ENCODE results near the gene NPAT. TPM values are rescaled to one million over a fixed set of nuclear protein-coding genes. Genes with fewer than 3 reads are reported as not detected.
A peak's percentile ranks its signal among the peaks of the same experiment; 100 is the strongest.

The NPAT gene
- total and polyA plus RNA-seq, 9 of the 15 experiments (the other 6 are each of a cell fraction or from before 2014, with no cell fraction given): 8.8 to 30.0 (median 22.1) TPM

DNA sequence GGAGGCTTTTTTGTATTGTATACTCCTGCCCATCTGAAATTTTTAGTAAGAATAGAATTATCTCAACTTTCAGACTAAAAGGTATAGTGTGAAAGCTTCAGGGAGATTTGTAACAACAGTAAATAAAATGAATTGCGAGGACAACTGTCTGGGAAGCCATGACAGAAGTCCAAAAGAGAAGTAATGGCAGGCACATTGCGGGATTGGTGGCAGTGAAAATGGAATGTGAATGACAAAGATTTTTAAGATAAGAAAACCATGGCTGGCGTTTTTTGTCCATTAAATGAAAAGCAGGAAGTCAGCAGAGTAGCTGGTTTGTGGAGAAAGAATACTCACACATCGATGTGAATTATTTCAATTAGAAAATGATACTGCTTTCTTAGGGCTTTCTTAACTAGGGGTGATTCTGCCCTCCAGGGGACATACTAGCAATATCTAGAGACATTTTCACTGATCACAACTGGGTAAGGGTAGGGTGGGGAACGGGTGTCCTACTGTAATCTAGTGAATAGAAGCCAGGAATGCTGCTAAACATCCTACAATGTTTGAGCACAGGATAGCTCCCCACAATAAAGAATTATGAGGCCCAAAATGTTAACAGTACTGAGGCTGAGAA is 1.6 kb downstream of the NPAT start (continued):
- TF ChIP-seq, protein P1, sequence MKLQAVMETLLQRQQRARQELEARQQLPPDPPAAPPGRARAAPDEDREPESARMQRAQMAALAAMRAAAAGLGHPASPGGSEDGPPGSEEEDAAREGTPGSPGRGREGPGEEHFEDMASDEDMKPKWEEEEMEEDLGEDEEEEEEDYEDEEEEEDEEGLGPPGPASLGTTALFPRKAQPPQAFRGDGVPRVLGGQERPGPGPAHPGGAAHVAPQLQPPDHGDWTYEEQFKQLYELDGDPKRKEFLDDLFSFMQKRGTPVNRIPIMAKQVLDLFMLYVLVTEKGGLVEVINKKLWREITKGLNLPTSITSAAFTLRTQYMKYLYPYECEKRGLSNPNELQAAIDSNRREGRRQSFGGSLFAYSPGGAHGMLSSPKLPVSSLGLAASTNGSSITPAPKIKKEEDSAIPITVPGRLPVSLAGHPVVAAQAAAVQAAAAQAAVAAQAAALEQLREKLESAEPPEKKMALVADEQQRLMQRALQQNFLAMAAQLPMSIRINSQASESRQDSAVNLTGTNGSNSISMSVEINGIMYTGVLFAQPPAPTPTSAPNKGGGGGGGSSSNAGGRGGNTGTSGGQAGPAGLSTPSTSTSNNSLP (IDR thresholded peaks at IDR 0.05; ENCODE audit: borderline replicate concordance, low read depth, low read length): peak; percentile 29; the same call in 1 of the 2 replicates
- TF ChIP-seq ETV6 (IDR thresholded peaks at IDR 0.05; ENCODE audit: borderline replicate concordance in 1 of 2, low read depth in 2 of 2, low read length in 1 of 2): no peak
- TF ChIP-seq ETV6 (CRISPR knock-in tag; IDR thresholded peaks at IDR 0.05; ENCODE audit: borderline replicate concordance): no peak
- TF ChIP-seq, protein P2, sequence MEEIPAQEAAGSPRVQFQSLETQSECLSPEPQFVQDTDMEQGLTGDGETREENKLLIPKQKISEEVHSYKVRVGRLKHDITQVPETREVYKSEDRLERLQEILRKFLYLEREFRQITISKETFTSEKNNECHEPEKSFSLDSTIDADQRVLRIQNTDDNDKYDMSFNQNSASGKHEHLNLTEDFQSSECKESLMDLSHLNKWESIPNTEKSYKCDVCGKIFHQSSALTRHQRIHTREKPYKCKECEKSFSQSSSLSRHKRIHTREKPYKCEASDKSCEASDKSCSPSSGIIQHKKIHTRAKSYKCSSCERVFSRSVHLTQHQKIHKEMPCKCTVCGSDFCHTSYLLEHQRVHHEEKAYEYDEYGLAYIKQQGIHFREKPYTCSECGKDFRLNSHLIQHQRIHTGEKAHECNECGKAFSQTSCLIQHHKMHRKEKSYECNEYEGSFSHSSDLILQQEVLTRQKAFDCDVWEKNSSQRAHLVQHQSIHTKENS (CRISPR knock-in tag; IDR thresholded peaks at IDR 0.05): no peak
- no peak for TF ChIP-seq RBM34 (IDR thresholded peaks at IDR 0.05; ENCODE audit: borderline replicate concordance, insufficient read depth, low read length)
- 0 out of 2 replicates have a peak, but pooled peaks have one; percentile 33 for TF ChIP-seq SMARCE1 (IDR thresholded peaks at IDR 0.05)
- TF ChIP-seq POLR2AphosphoS5 (IDR thresholded peaks at IDR 0.05; ENCODE audit: control insufficient read depth, insufficient read depth, low read depth, low read length): no peak
- TF ChIP-seq RB1 (IDR thresholded peaks at IDR 0.05; ENCODE audit: low read depth): no peak
- TF ChIP-seq, protein P3, sequence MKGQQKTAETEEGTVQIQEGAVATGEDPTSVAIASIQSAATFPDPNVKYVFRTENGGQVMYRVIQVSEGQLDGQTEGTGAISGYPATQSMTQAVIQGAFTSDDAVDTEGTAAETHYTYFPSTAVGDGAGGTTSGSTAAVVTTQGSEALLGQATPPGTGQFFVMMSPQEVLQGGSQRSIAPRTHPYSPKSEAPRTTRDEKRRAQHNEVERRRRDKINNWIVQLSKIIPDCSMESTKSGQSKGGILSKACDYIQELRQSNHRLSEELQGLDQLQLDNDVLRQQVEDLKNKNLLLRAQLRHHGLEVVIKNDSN (CRISPR knock-in tag; IDR thresholded peaks at IDR 0.05): no peak
- no peak for TF ChIP-seq JUN (IDR thresholded peaks at IDR 0.05; ENCODE audit: borderline replicate concordance, low read depth, low read length)
- TF ChIP-seq JUN (CRISPR knock-in tag; IDR thresholded peaks at IDR 0.05; ENCODE audit: borderline replicate concordance): no peak
- TF ChIP-seq ZNF232 (CRISPR knock-in tag; IDR thresholded peaks at IDR 0.05): no peak
- no peak for TF ChIP-seq ZNF589 (CRISPR knock-in tag; IDR thresholded peaks at IDR 0.05; ENCODE audit: low read depth)
- TF ChIP-seq PHB2 (IDR thresholded peaks at IDR 0.05; ENCODE audit: low read depth): no peak
- peak; percentile 36; the same call in 1 of the 2 replicates for TF ChIP-seq SPI1 (IDR thresholded peaks at IDR 0.05; ENCODE audit: borderline replicate concordance, low read depth, low read length)
- no peak for TF ChIP-seq GATAD2B (IDR thresholded peaks at IDR 0.05; ENCODE audit: borderline replicate concordance)
- TF ChIP-seq MYC (IDR thresholded peaks at IDR 0.05; ENCODE audit: low read depth, low read length): 0 out of 2 replicates have a peak, but pooled peaks have one; percentile 14
- TF ChIP-seq MYC (CRISPR knock-in tag; IDR thresholded peaks at IDR 0.05; ENCODE audit: borderline replicate concordance, low read depth): no peak
- TF ChIP-seq NRF1 (conservative IDR thresholded peaks at IDR 0.05 in 1 of 2, IDR thresholded peaks at IDR 0.05 in 1 of 2): no peak
- no peak for TF ChIP-seq ZNF324 (CRISPR knock-in tag; IDR thresholded peaks at IDR 0.05)
- no peak for TF ChIP-seq MIER1 (IDR thresholded peaks at IDR 0.05; ENCODE audit: low read depth)
- no peak for TF ChIP-seq RUNX1 (IDR thresholded peaks at IDR 0.05; ENCODE audit: low read depth)
- TF ChIP-seq, protein P4, sequence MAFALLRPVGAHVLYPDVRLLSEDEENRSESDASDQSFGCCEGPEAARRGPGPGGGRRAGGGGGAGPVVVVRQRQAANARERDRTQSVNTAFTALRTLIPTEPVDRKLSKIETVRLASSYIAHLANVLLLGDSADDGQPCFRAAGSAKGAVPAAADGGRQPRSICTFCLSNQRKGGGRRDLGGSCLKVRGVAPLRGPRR (CRISPR knock-in tag; IDR thresholded peaks at IDR 0.05): no peak
- TF ChIP-seq, protein P5, sequence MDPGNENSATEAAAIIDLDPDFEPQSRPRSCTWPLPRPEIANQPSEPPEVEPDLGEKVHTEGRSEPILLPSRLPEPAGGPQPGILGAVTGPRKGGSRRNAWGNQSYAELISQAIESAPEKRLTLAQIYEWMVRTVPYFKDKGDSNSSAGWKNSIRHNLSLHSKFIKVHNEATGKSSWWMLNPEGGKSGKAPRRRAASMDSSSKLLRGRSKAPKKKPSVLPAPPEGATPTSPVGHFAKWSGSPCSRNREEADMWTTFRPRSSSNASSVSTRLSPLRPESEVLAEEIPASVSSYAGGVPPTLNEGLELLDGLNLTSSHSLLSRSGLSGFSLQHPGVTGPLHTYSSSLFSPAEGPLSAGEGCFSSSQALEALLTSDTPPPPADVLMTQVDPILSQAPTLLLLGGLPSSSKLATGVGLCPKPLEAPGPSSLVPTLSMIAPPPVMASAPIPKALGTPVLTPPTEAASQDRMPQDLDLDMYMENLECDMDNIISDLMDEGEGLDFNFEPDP (CRISPR knock-in tag; IDR thresholded peaks at IDR 0.05): no peak
- no peak; the same call in 1 of the 2 replicates for TF ChIP-seq SMARCA4 (IDR thresholded peaks at IDR 0.05)

Measured in K562 (cell line).